ENCODE measurements around the gene VPS41. TPM values are rescaled to one million over a fixed set of nuclear protein-coding genes. Genes with fewer than 3 reads are reported as not detected.
A peak's percentile ranks its signal among the peaks of the same experiment; 100 is the strongest.

The VPS41 gene
- total and polyA plus RNA-seq, 11 donors, result 6.0 to 55.8 (median 42.8) TPM

DNA sequence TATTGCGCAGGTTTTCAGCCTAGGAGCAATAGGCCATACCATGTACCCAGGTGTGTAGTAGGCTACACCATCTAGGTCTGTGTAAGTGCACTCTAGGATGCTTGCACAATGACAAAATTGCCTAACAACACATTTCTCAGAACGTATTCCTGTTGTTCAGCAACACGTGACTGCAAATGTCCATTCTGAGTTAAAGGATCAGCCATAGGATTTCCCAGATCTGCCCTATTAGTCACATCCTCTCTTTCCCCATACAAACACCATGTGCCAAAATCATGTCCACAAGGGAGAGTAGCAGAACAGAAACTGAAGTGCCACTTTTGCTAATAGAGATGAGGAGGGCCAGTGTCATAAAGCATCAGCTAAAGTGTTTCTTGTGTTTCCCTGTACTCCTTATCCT, 235.2 kb downstream of the VPS41 start:
- H3K27ac ChIP-seq, result peak overlapping the region in 3 of 12 donors; percentile 9 to 83 (median 14)

More for the DNA sequence above, 235.2 kb downstream of the VPS41 start:
- Histone ChIP-seq H3K4me3 (no peak overlapping the region), H3K4me1 (peaks cover 0 to 34% (median 0%) of the 10 kb centered on the region in 12 donors), H3K27me3 (no peaks in the 10 kb centered on the region), H3K9me3 (no peaks in the 10 kb centered on the region), H3K36me3 (no peaks in the 10 kb centered on the region)
- DNase-seq (no peak), ATAC-seq (peak in 3 of 4 donors; percentile 28 to 70 (median 69))
- WGBS, 4 donors, result 67 to 81% (median 70%) methylated on average over 3 of the region's 3 CpGs
- intact Hi-C loops (cut with DNase I), result no loop called here
- no peak for TF ChIP-seq POLR2A (IDR thresholded peaks at IDR 0.05)
- TF ChIP-seq, protein P1, sequence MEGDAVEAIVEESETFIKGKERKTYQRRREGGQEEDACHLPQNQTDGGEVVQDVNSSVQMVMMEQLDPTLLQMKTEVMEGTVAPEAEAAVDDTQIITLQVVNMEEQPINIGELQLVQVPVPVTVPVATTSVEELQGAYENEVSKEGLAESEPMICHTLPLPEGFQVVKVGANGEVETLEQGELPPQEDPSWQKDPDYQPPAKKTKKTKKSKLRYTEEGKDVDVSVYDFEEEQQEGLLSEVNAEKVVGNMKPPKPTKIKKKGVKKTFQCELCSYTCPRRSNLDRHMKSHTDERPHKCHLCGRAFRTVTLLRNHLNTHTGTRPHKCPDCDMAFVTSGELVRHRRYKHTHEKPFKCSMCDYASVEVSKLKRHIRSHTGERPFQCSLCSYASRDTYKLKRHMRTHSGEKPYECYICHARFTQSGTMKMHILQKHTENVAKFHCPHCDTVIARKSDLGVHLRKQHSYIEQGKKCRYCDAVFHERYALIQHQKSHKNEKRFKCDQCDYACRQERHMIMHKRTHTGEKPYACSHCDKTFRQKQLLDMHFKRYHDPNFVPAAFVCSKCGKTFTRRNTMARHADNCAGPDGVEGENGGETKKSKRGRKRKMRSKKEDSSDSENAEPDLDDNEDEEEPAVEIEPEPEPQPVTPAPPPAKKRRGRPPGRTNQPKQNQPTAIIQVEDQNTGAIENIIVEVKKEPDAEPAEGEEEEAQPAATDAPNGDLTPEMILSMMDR (IDR thresholded peaks at IDR 0.05), result no peak

Other genes with a start within 250 kb of the VPS41 start
- gene POU6F2, start 68.7 kb upstream of the VPS41 start, total RNA-seq, result 1 to 10 TPM in 1 of 9 donors, under 1 TPM in 6, not detected in 2; 0.27 to 1.2 (median 0.48) TPM
- under 1 TPM; 0.03 to 0.04 TPM for gene POU6F2, start 68.7 kb upstream of the VPS41 start, polyA plus RNA-seq